H1 (cell line): ENCODE data around the gene GMPPA. TPM values are rescaled to one million over a fixed set of nuclear protein-coding genes. Genes with fewer than 3 reads are reported as not detected.
A peak's percentile ranks its signal among the peaks of the same experiment; 100 is the strongest.

Source experiments
- CTCF ChIA-PET: fragments of 300-600 bp; sonication (Branson Sonifier 250); formaldehyde crosslinking; loops from one replicate; lab custom pipeline; 2021; ENCODE audit not compliant: partially characterized antibody; lab: Charles Lee
- POLR2A ChIA-PET: fragments of 300-600 bp; sonication (Branson Sonifier 250); formaldehyde crosslinking; loops from one replicate; lab custom pipeline; 2021; ENCODE audit warnings: inconsistent platforms; ENCODE audit not compliant: partially characterized antibody; lab: Charles Lee
- DNase-seq, 2 experiments: peaks; one replicate each; pipeline versions ENCODE4 v3.0.0 to v3.0.0-alpha.2; 2010 to 2022; ENCODE audit warnings: low spot score in 2 of 2, low read depth in 1 of 2, mixed read lengths in 1 of 2
- FAIRE-seq: peaks from 2 replicates; lab custom pipeline; 2011; peaks lifted over from hg19 to GRCh38; lab: Jason Lieb, UNC
- H2AFZ ChIP-seq: 2 replicates; pipeline ENCODE4 v1.8.1; 2012; ENCODE audit warnings: low read length, inconsistent platforms
- H2AK5ac ChIP-seq: 2 replicates; pipeline ENCODE4 v1.6.1; 2013; ENCODE audit warnings: low read depth, low read length
- H2BK120ac ChIP-seq: replicated peaks from 2 replicates; pipeline ENCODE3; 2013; ENCODE audit warnings: low read depth, low read length, inconsistent platforms
- H2BK12ac ChIP-seq: 2 replicates; pipeline ENCODE4 v1.6.1; 2013; ENCODE audit warnings: low read depth, low read length
- H2BK15ac ChIP-seq: 2 replicates; pipeline ENCODE4 v1.6.1; 2013; ENCODE audit warnings: low read length
- H2BK20ac ChIP-seq: 2 replicates; pipeline ENCODE4 v1.6.1; 2013; ENCODE audit warnings: low read length
- H2BK5ac ChIP-seq: 2 replicates; pipeline ENCODE4 v1.6.1; 2013; ENCODE audit warnings: low read depth, low read length
- H3K14ac ChIP-seq: 2 replicates; pipeline ENCODE4 v1.6.1; 2013; ENCODE audit warnings: inconsistent platforms; ENCODE audit not compliant: insufficient read length
- H3K18ac ChIP-seq: 2 replicates; pipeline ENCODE4 v1.6.1; 2013; ENCODE audit warnings: low read length; ENCODE audit errors: extremely low read depth
- H3K23ac ChIP-seq: 2 replicates; pipeline ENCODE4 v1.6.1; 2013; ENCODE audit warnings: inconsistent platforms; ENCODE audit not compliant: insufficient read length
- H3K23me2 ChIP-seq: 2 replicates; pipeline ENCODE4 v1.6.1; 2013; ENCODE audit warnings: low read depth, low read length
- H3K27ac ChIP-seq: 2 replicates; pipeline ENCODE4 v1.6.1; 2011; ENCODE audit warnings: low read depth, low read length, inconsistent platforms
- H3K27me3 ChIP-seq, 4 experiments: replicated peaks in 1 of 4; 1 replicate in 1 of 4; 2 replicates in 3 of 4; pipeline versions ENCODE4 v1.6.1 to v1.8.1; 2011 to 2013; ENCODE audit warnings: low read length in 3 of 4, mild to moderate bottlenecking in 3 of 4, inconsistent platforms in 2 of 4, mixed read lengths in 2 of 4, moderate library complexity in 1 of 4; ENCODE audit not compliant: control insufficient read depth in 3 of 4, insufficient read depth in 3 of 4; ENCODE audit errors: extremely low read depth in 1 of 4
- H3K36me3 ChIP-seq, 4 experiments: 2 replicates each; pipeline versions ENCODE4 v1.6.1 to v1.8.1; 2011 to 2013; ENCODE audit warnings: mild to moderate bottlenecking in 4 of 4, low read length in 3 of 4, moderate library complexity in 2 of 4, control low read depth in 1 of 4, inconsistent platforms in 1 of 4; ENCODE audit not compliant: insufficient read depth in 4 of 4, control insufficient read depth in 2 of 4
- H3K4ac ChIP-seq: replicated peaks from 2 replicates; pipeline ENCODE3; 2013; ENCODE audit warnings: low read length, low read depth, mixed read lengths, inconsistent platforms; ENCODE audit not compliant: insufficient read length
- H3K4me1 ChIP-seq, 4 experiments: replicated peaks in 1 of 4; 1 replicate in 1 of 4; 2 replicates in 3 of 4; pipeline versions ENCODE4 v1.6.1 to v1.8.1; 2011 to 2013; ENCODE audit warnings: low read length in 3 of 4, inconsistent platforms in 2 of 4, mixed read lengths in 1 of 4; ENCODE audit not compliant: insufficient read depth in 4 of 4, control insufficient read depth in 3 of 4
- H3K4me2 ChIP-seq, 2 experiments: 2 replicates each; pipeline versions ENCODE4 v1.6.1 to v1.8.1; 2011 to 2013; ENCODE audit warnings: low read depth in 2 of 2, low read length in 2 of 2, control low read depth in 1 of 2, inconsistent platforms in 1 of 2, mild to moderate bottlenecking in 1 of 2; ENCODE audit not compliant: insufficient read depth in 1 of 2
- H3K4me3 ChIP-seq, 4 experiments: fragments of 200-600, 300-600 bp in 1 of 4; sonication (generic), shearing (Covaris generic), sonication (Bioruptor Twin) in 1 of 4; 2 replicates each; pipeline versions ENCODE4 v1.5.1 to v1.8.1; 2011 to 2016; ENCODE audit warnings: low read length in 4 of 4, low read depth in 3 of 4, control low read depth in 2 of 4, inconsistent platforms in 2 of 4, mild to moderate bottlenecking in 2 of 4, mixed read lengths in 1 of 4, moderate library complexity in 1 of 4; ENCODE audit not compliant: insufficient read depth in 2 of 4; ENCODE audit errors: extremely low read depth in 1 of 4
- H3K56ac ChIP-seq: replicated peaks from 2 replicates; pipeline ENCODE3; 2013; ENCODE audit warnings: low read depth, mild to moderate bottlenecking, mixed read lengths, low read length, inconsistent platforms; ENCODE audit not compliant: insufficient read length
- H3K79me1 ChIP-seq: 2 replicates; pipeline ENCODE4 v1.6.1; 2013; ENCODE audit warnings: low read depth, low read length, control low read depth
- H3K79me2 ChIP-seq, 2 experiments: 2 replicates each; pipeline versions ENCODE4 v1.6.1 to v1.8.1; 2012 to 2013; ENCODE audit warnings: low read length in 2 of 2, mild to moderate bottlenecking in 2 of 2, inconsistent platforms in 1 of 2; ENCODE audit not compliant: insufficient read depth in 2 of 2, control insufficient read depth in 1 of 2
- H3K9ac ChIP-seq, 4 experiments: replicated peaks in 1 of 4; 1 replicate in 1 of 4; 2 replicates in 3 of 4; pipeline versions ENCODE4 v1.6.1 to v1.8.1; 2011 to 2013; ENCODE audit warnings: low read depth in 3 of 4, low read length in 3 of 4, control low read depth in 2 of 4, mild to moderate bottlenecking in 2 of 4, moderate library complexity in 2 of 4, inconsistent platforms in 1 of 4; ENCODE audit errors: extremely low read depth in 1 of 4
- H3K9me3 ChIP-seq, 2 experiments: 2 replicates each; pipeline versions ENCODE4 v1.6.1 to v1.8.1; 2012 to 2013; ENCODE audit warnings: mild to moderate bottlenecking in 2 of 2, moderate library complexity in 2 of 2, control low read depth in 1 of 2, inconsistent platforms in 1 of 2, low read depth in 1 of 2, low read length in 1 of 2, mixed read lengths in 1 of 2; ENCODE audit not compliant: insufficient read depth in 2 of 2
- H4K20me1 ChIP-seq, 2 experiments: replicated peaks in 1 of 2; 2 replicates each; pipeline versions ENCODE3 to v1.8.1; 2011 to 2013; ENCODE audit warnings: inconsistent platforms in 2 of 2, low read length in 2 of 2, mild to moderate bottlenecking in 1 of 2; ENCODE audit not compliant: insufficient read depth in 2 of 2, control insufficient read depth in 1 of 2
- H4K5ac ChIP-seq: 2 replicates; pipeline ENCODE4 v1.6.1; 2013; ENCODE audit warnings: low read length, low read depth, mixed read lengths, inconsistent platforms; ENCODE audit not compliant: insufficient read length
- H4K8ac ChIP-seq: 2 replicates; pipeline ENCODE4 v1.8.0; 2013; ENCODE audit warnings: mild to moderate bottlenecking, moderate library complexity, low read length, inconsistent platforms; ENCODE audit not compliant: insufficient read depth; ENCODE audit errors: extremely low read depth
- H4K91ac ChIP-seq: replicated peaks from 2 replicates; pipeline ENCODE3; 2013; ENCODE audit warnings: low read length, mixed read lengths, inconsistent platforms; ENCODE audit not compliant: insufficient read length
- CBX5 ChIP-seq: fragments of 300-800, 300-1000 bp; sonication (generic); IDR thresholded peaks from 2 replicates; pipeline ENCODE4 v1.7.1; 2016; ENCODE audit warnings: antibody characterized with exemption, low read length, low read depth
- CTCF ChIP-seq, 3 experiments: IDR thresholded peaks; 1 replicate in 2 of 3; 2 replicates in 1 of 3; pipeline versions ENCODE4 v1.5.1 to v1.6.1; 2011; ENCODE audit warnings: low read length in 3 of 3, mild to moderate bottlenecking in 3 of 3, inconsistent platforms in 2 of 3, low read depth in 1 of 3, moderate library complexity in 1 of 3; ENCODE audit not compliant: insufficient read depth in 1 of 3; ENCODE audit errors: control extremely low read depth in 1 of 3
- FOSL1 ChIP-seq: IDR thresholded peaks from 2 replicates; pipeline ENCODE4 v1.6.1; 2011; ENCODE audit warnings: mild to moderate bottlenecking, low read depth, low read length, moderate library complexity; ENCODE audit not compliant: insufficient read depth
- GABPA ChIP-seq: IDR thresholded peaks from 2 replicates; pipeline ENCODE4 v1.6.1; 2011; ENCODE audit warnings: mild to moderate bottlenecking, low read length, moderate library complexity, borderline replicate concordance; ENCODE audit not compliant: insufficient read depth
- KDM4A ChIP-seq: IDR thresholded peaks from one replicate; pipeline ENCODE4 v1.7.1; 2012; ENCODE audit warnings: low read depth, mild to moderate bottlenecking, moderate library complexity, low read length, inconsistent platforms; ENCODE audit not compliant: severe bottlenecking
- MAFK ChIP-seq: IDR thresholded peaks from 2 replicates; pipeline ENCODE4 v1.6.1; 2012; ENCODE audit warnings: low read depth, mild to moderate bottlenecking, improper control_type of control experiment, low read length
- NANOG ChIP-seq: IDR thresholded peaks from 2 replicates; pipeline ENCODE4 v1.6.1; 2011; ENCODE audit warnings: low read length, low read depth, mild to moderate bottlenecking, inconsistent platforms; ENCODE audit not compliant: insufficient read depth, poor library complexity, severe bottlenecking
- POLR2AphosphoS5 ChIP-seq: IDR thresholded peaks from 2 replicates; pipeline ENCODE4 v1.6.1; 2011; ENCODE audit warnings: low read depth, low read length
- SUZ12 ChIP-seq: fragments of 200-600 bp; sonication (generic); IDR thresholded peaks from 2 replicates; pipeline ENCODE4 v1.6.1; 2012; ENCODE audit warnings: mild to moderate bottlenecking, inconsistent platforms, low read length, moderate library complexity, mixed read lengths
- TEAD4 ChIP-seq: IDR thresholded peaks from 2 replicates; pipeline ENCODE4 v1.6.1; 2012; ENCODE audit warnings: low read depth, low read length, inconsistent platforms, mixed read lengths
- WGBS, 2 experiments: shearing (Covaris generic) in 1 of 2; methylation state at CpG; one replicate each; pipeline versions ENCODE4 v1.1.6 to v1.1.7; 2013 to 2015; ENCODE audit warnings: low lambda C conversion rate in 2 of 2, mixed read lengths in 2 of 2, inconsistent platforms in 1 of 2, low coverage in 1 of 2, missing lambda C conversion rate in 1 of 2; ENCODE audit not compliant: insufficient replicate concordance in 2 of 2, insufficient coverage in 1 of 2, insufficient read length in 1 of 2; ENCODE audit errors: extremely low coverage in 1 of 2, missing lambda C conversion rate in 1 of 2; 5-methylcytosine and 5-hydroxymethylcytosine counted together
- polyA plus RNA-seq, 7 experiments: library from polyadenylated mRNA; depleted of rRNA in 3 of 7; stranded (reverse) in 5 of 7; unstranded in 2 of 7; fragments of >200 nt in 5 of 7; fragments of 200-250 nt in 2 of 7; gene quantifications; 1 replicate in 5 of 7; 2 replicates in 1 of 7; 4 replicates in 1 of 7; pipeline versions ENCODE4 v1.2.1 to v1.2.3, GENCODE V29; 2011 to 2013; ENCODE audit warnings: missing spikeins in 2 of 7, mixed read lengths in 2 of 7
- total RNA-seq: library from RNA; stranded (reverse); fragmentation: NEBNext Ultra II Directional; extraction: Animal tissue kit (Norgen Biotek cat#: 25700); gene quantifications from 2 replicates; pipeline ENCODE4 v1.2.1, GENCODE V29; 2021

Gene GMPPA
- total and polyA plus RNA-seq, 2 of the 8 experiments (the other 6 are each of a cell fraction or from before 2014, with no cell fraction given), result 34.3 to 98.8 TPM

GRCh38 chr2:219538504-219538951 lies 39.8 kb downstream of the GMPPA start:
- no peak overlapping the region for H3K9ac ChIP-seq
- no peaks in the 10 kb centered on the region for H3K9me3 ChIP-seq
- peaks cover 5 to 25% (median 16%) of the 10 kb centered on the region in 4 experiments for H3K4me1 ChIP-seq
- H3K27ac ChIP-seq, result no peak overlapping the region
- H3K4ac ChIP-seq, result no peak overlapping the region
- POLR2A ChIA-PET, result interaction anchor here (0.7 to 5.4 kb wide), 8 partner anchors 11 to 113 kb away, joined by 3 to 23 read pairs (median 4); partner anchors contain the start of gene STK11IP
- CTCF ChIA-PET, result interaction anchor here (1.1 to 113.1 kb wide), 19 partner anchors 17 to 151 kb away, joined by 3 to 7248 read pairs (median 7); partner anchors contain the start of genes ASIC4, DES, GMPPA and SPEG
- H3K14ac ChIP-seq, result no peak overlapping the region
- no peaks in the 10 kb centered on the region; a peak in 1 of 7 replicates for H3K27me3 ChIP-seq
- H3K4me3 ChIP-seq, result no peak overlapping the region
- no peak for FAIRE-seq
- H3K36me3 ChIP-seq, result peaks cover 4 to 22% (median 12%) of the 10 kb centered on the region in 4 experiments; a peak in 6 of 8 replicates
- H4K5ac ChIP-seq, result no peak overlapping the region
- no peak overlapping the region for H2BK15ac ChIP-seq
- no peak overlapping the region for H3K23ac ChIP-seq
- peak overlapping the region; percentile 1 to 32; a peak in 1 of 4 replicates for H3K4me2 ChIP-seq
- no peak overlapping the region for H2BK120ac ChIP-seq
- H3K79me2 ChIP-seq, result peaks cover 0 to 6% of the 10 kb centered on the region in 2 experiments; a peak in 1 of 4 replicates
- peaks cover 9% of the 10 kb centered on the region; the same call in 1 of the 2 replicates for H3K23me2 ChIP-seq
- no peak overlapping the region for H3K56ac ChIP-seq
- no peak overlapping the region for H2BK5ac ChIP-seq
- H4K20me1 ChIP-seq, result peaks cover 10 to 11% of the 10 kb centered on the region in 2 experiments
- H4K91ac ChIP-seq, result no peak overlapping the region
- H3K18ac ChIP-seq, result no peak overlapping the region
- H3K79me1 ChIP-seq, result peaks cover 4% of the 10 kb centered on the region; the same call in 1 of the 2 replicates
- H2AFZ ChIP-seq, result no peak overlapping the region
- no peak overlapping the region for H2BK12ac ChIP-seq
- 85% methylated on average over 6 of the region's 6 CpGs; no CpG with 5 or more reads in 1 of the 2 experiments for WGBS, 2 experiments
- H2BK20ac ChIP-seq, result no peak overlapping the region
- H4K8ac ChIP-seq, result no peak overlapping the region; the same call in 1 of the 2 replicates
- DNase-seq, result no peak
- H2AK5ac ChIP-seq, result no peak overlapping the region
- TF ChIP-seq CBX5, result no peak
- TF ChIP-seq KDM4A, result no peak
- TF ChIP-seq TEAD4, result no peak
- TF ChIP-seq CTCF (IDR thresholded peaks at IDR 0.05; ENCODE audit: control extremely low read depth in 1 of 3, insufficient read depth in 1 of 3, low read depth in 1 of 3, low read length in 3 of 3), result no peak
- TF ChIP-seq SUZ12, result no peak
- no peak for TF ChIP-seq NANOG
- TF ChIP-seq POLR2AphosphoS5, result no peak
- TF ChIP-seq FOSL1, result no peak
- TF ChIP-seq MAFK, result no peak
- TF ChIP-seq GABPA, result no peak
